Activated CD8-positive, alpha-beta memory T cell treated with anti-CD3 and anti-CD28 coated beads, Interleukin-2, amount 50 U/mL, for 24 hours (primary cell): Measurements from ENCODE around the gene PODXL.
"Not testable (repeated sequence)": the region's sequence is repeated elsewhere in the genome, so short reads cannot be mapped to it uniquely, and the experiment has no call there.

Experiments used
- DNase-seq: peaks from one replicate; pipeline ENCODE4 v3.0.0-alpha.2; 2020; ENCODE audit errors: extremely low read depth

PODXL gene

DNA sequence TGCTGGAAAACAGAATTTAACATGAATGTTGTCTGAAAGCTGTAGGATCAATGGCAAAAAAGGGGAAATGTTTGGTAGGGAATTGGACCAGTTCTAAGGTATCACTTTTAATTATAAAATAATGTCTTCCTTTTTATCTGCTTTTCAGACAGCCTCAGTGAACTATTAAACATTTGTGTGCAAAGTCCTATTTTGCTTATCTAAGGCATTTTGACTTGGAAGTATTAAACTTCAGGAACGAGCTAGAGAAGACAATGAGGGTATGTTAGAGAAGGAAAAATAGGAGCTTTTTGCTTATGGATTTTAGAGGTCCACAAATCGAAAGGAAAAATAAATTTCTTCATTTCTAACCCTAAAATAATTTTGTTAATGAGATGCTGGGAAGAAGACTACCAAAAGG is 63.3 kb downstream of the PODXL start:
- no peak for DNase-seq

- no peak for DNase-seq
Observed at GRCh38 chr7:131489881-131490280, 66.5 kb downstream of the PODXL start.

DNA sequence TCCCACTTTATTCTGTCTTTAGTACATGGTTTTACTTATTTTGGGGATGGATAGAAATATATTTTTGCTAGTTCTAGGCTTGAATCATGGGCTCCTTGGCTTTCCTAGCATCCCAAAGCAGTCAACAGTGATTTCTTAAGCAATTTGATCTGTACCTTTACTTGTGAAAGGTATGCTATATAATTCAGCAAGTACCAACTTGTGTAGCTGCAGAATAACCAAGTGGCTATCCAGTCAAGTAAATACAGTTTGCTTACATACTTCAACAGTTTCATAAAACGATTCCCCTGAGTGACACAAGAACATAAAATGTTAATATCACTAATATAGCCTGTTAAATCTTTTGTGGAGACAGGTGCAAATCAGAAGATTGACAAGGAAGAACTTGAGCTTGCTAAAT is 67.2 kb downstream of the PODXL start:
- no peak for DNase-seq

- no peak for DNase-seq
Observed at GRCh38 chr7:131488361-131488760, 68.1 kb downstream of the PODXL start.

GRCh38 chr7:131487217-131487616 is 69.2 kb downstream of the PODXL start:
- DNase-seq, result no peak

GRCh38 chr7:131486346-131486745 is 70.1 kb downstream of the PODXL start:
- no peak for DNase-seq

GRCh38 chr7:131483586-131483985 is 72.8 kb downstream of the PODXL start:
- DNase-seq, result no peak

DNA sequence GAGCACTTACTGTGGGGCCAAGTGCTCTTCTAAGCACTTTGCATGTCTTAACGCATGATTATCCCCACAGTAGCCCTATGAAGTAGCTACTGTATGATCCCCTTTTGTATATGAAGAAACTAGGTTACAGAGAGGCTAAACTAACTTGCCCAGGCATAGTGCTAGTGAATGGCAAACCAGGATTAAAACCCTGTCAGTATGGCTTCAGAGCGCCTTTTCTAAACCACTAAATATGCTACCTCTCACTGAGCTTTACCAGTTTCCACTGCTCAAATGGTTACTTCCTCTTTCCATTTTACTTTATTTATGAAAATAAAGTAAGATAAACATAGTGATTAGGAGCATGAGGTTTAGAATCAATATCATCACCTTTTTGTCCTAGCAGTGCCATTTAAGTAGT is 73.6 kb downstream of the PODXL start:
- no peak for DNase-seq

GRCh38 chr7:131480384-131481315 is 75.8 kb downstream of the PODXL start:
- no peak for DNase-seq

DNA sequence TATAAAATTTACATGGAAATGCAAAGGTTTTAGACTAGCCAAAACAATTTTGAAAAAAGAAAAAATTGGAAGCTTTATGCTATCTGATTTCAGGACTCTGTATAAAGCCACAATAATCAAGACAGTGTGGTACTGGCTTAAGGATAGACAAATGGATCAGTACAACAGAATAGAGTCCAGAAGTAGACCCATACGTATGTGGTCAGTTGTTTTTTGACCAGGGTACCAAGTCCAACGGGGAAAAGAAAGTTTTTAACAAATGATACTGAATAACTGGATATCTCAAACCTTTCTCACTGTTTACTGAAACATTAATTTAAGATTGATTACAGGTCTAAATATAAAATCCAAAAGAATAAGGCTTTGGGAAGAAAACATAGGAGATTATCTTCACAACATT is 79.7 kb downstream of the PODXL start:
- no peak for DNase-seq

DNA sequence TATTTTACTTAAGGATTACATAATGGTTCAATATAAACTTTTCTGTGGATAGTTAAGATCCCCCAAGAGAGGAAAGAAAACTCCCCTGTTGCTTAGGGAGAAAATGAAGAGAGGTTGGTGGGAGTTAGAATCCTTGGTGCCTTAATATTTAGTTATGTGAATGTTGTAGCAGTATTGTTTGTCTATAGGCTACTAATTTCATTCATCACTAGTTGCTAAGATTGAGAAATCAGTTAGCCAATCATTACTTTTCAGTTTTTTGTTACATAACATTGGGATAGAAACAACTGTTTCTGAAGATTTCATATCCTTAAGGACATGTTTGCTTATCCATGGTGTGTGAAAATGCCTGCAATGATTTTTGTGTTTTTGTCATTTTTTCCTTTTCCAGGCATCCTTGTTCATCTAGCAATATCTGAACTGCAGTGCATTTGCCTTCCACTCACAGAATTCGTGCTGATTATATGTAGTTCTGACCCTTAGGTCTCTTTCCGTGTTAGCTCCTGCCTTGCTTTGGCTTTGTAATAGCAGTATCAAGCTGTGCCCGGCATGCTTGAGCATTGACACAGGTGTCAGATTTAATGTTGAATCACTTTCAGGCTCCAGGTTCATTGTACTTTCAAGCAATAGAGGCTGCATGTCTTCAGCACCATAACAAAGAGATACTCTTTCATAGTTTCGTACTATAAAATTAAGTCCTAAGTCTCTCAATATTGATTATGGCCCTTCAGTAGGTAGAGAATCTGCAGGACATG is 85.0 kb downstream of the PODXL start:
- no peak for DNase-seq

GRCh38 chr7:131467788-131468187 is 88.6 kb downstream of the PODXL start:
- DNase-seq, result no peak

DNA sequence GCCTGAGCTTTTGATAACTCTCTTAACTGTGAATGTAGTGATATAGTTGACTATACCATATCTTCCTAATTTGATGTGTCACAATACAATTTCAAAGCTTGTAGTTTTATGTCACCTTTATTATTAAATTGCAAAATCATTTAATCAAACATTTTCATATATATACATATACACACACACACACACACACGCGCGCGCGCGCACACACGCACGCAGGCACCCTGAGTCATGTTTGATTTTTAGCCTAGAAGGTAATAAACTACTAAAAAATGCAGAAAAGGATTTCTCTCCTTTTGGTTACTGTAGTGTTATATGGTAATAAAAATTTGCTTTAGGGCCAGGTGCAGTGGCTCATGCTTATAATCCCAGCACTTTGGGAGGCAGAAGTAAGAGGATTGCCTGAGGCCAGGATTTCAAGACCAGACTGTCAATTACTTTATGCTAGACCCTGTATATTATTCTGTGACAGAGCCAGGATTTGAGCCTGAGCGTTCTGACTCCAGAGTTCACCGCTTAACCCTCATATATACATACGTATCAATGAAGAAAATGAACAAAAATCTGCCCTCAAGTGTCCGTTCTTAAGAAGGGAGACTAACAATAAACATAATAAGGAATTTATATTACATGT is 89.6 kb downstream of the PODXL start:
- DNase-seq, result no peak

- not testable (repeated sequence) for DNase-seq
Observed at GRCh38 chr7:131462715-131463114, 93.7 kb downstream of the PODXL start.

- no peak for DNase-seq
Observed at GRCh38 chr7:131462059-131462458, 94.4 kb downstream of the PODXL start.

DNA sequence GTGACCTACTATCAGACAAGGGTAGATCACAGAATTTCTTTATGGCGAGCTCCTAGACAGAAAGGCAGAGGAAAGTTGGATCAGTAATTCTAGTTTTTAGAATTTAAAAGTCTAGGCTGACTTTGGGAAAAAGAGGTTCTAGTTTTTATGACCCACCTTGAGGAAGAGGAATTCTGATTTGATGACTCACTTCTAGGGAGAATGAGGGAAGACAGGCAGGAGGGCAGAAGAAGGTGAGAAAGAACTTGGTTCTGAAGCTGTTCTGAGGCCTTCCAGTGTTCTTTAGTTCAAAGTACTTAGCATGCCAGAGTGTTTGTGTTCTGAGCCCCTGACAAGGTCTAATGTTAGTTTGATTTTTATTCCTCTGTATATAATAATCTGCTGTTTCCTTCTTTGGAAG is 97.2 kb downstream of the PODXL start:
- DNase-seq, result no peak

GRCh38 chr7:131456338-131456737 is 100.1 kb downstream of the PODXL start:
- no peak for DNase-seq

- no peak for DNase-seq
Observed at GRCh38 chr7:131455546-131455945, 100.9 kb downstream of the PODXL start.

DNA sequence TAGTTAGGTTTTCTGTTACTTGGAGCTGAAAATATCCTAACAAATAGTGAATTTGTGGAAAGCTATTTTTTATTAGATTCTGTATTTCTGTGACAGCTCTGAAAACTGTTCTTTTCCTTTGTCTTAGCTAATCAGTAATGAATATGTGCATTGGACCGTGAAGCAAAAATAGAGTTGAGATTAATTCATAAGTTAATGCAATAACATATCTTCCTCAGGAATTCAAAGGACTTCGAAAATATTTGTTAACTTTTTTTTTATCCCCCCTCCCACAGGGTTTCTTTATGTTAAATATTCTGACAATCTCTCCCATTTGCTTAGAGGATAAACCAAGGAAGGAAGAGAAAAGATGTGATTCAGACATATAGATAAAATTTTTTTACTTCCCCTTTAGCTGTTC is 101.4 kb downstream of the PODXL start:
- DNase-seq, result no peak

DNA sequence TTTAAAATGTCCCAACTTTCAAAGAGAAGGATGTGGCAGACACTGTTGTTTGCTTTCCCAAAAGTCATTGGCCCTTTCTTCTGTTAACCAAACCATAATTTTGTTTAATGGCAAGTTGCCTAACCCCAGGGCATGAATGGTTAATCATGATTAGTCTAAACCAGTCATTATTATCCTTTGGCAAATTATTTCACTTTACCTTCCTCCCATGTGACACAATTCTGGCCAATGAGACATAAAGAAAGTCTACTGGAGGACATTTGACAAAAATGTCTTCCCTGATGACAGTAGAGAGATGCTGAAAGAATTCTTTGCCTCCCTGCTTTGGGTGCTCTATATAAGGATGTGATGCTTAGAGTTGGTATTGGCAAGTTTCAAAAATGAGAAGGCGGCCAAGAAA is 101.9 kb downstream of the PODXL start:
- no peak for DNase-seq
